ENCODE measurements around the gene ADCK1. TPM values are rescaled to one million over a fixed set of nuclear protein-coding genes. Genes with fewer than 3 reads are reported as not detected.

ADCK1 gene
- total and polyA plus RNA-seq, 2 donors (not counting 3 experiments of a cell fraction or from before 2014, with no cell fraction given): 4.2 to 6.9 TPM

DNA sequence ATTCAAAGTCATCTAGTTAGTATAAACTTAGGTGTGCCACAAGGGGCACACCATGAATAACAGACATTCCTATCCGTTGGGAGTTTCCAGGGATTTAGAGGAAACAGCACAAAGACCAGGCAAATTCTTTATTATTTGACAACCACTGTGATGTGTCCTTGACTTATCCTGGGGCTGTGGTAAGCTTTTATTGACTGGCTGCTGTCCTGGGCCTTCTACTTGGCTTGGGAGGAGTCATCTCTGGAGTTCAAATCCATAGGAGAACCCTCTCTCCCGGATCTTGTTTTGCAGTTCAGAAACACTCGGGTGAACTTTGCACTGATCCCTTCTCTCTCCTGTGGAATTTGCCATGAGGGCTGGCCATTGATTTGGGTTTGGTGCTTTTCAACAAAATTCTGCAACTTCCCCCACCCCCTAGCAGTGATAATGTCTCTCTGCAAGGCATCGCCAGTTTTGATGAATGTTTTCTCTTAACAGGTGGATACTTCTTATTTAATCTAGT lies 136.3 kb downstream of the ADCK1 start:
- H3K4me2 ChIP-seq (ENCODE audit: insufficient read depth, low read length): no peak overlapping the region
- no peaks in the 10 kb centered on the region for H3K4me1 ChIP-seq (ENCODE audit: control insufficient read depth, extremely low read depth, insufficient read depth, low read length)
- DNase-seq (ENCODE audit: low read depth, low spot score): no peak
- H3K27ac ChIP-seq (ENCODE audit: insufficient read depth, low read depth, low read length): no peak overlapping the region
- no peaks in the 10 kb centered on the region for H3K27me3 ChIP-seq (ENCODE audit: control insufficient read depth in 2 of 2, insufficient read depth in 2 of 2, low read length in 2 of 2)
- TF ChIP-seq POLR2AphosphoS5 (IDR thresholded peaks at IDR 0.05; ENCODE audit: insufficient read depth, low read depth, low read length) (no peak), EZH2 (IDR thresholded peaks at IDR 0.05; ENCODE audit: borderline replicate concordance, low read depth, low read length, severe bottlenecking) (no peak), POLR2A (IDR thresholded peaks at IDR 0.05; ENCODE audit: low read depth, low read length) (no peak), MYC (IDR thresholded peaks at IDR 0.05; ENCODE audit: low read depth, low read length) (no peak), JUN (IDR thresholded peaks at IDR 0.05; ENCODE audit: borderline replicate concordance, insufficient read depth, insufficient read length, low read depth) (no peak), FOS (IDR thresholded peaks at IDR 0.05; ENCODE audit: borderline replicate concordance, insufficient read depth, low read length) (no peak), GATA2 (IDR thresholded peaks at IDR 0.05; ENCODE audit: insufficient read depth, insufficient read length, low read depth, low read length) (no peak)
- TF ChIP-seq, protein P1, sequence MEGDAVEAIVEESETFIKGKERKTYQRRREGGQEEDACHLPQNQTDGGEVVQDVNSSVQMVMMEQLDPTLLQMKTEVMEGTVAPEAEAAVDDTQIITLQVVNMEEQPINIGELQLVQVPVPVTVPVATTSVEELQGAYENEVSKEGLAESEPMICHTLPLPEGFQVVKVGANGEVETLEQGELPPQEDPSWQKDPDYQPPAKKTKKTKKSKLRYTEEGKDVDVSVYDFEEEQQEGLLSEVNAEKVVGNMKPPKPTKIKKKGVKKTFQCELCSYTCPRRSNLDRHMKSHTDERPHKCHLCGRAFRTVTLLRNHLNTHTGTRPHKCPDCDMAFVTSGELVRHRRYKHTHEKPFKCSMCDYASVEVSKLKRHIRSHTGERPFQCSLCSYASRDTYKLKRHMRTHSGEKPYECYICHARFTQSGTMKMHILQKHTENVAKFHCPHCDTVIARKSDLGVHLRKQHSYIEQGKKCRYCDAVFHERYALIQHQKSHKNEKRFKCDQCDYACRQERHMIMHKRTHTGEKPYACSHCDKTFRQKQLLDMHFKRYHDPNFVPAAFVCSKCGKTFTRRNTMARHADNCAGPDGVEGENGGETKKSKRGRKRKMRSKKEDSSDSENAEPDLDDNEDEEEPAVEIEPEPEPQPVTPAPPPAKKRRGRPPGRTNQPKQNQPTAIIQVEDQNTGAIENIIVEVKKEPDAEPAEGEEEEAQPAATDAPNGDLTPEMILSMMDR (IDR thresholded peaks at IDR 0.05; ENCODE audit: extremely low read depth in 1 of 2, insufficient read depth in 1 of 2, low read depth in 1 of 2, low read length in 2 of 2): no peak
- TF ChIP-seq, protein P2, sequence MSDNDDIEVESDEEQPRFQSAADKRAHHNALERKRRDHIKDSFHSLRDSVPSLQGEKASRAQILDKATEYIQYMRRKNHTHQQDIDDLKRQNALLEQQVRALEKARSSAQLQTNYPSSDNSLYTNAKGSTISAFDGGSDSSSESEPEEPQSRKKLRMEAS (IDR thresholded peaks at IDR 0.05; ENCODE audit: insufficient read depth, insufficient read length): no peak
- no peak overlapping the region for H3K4me3 ChIP-seq (replicated peaks in 1 of 3; ENCODE audit: insufficient read depth in 1 of 3, low read depth in 1 of 3, low read length in 3 of 3)
- no peaks in the 10 kb centered on the region for H3K79me2 ChIP-seq (ENCODE audit: control insufficient read depth, insufficient read depth, low read length)
- H4K20me1 ChIP-seq (replicated peaks; ENCODE audit: control insufficient read depth, extremely low read depth, insufficient read depth, low read length): no peaks in the 10 kb centered on the region
- H3K9ac ChIP-seq (replicated peaks; ENCODE audit: extremely low read depth, insufficient read depth, low read length): no peak overlapping the region
- BruUV-seq (replicated peaks): no TSS peak
- H2AFZ ChIP-seq (ENCODE audit: low read depth, low read length): no peak overlapping the region
- H3K36me3 ChIP-seq (ENCODE audit: control insufficient read depth in 2 of 2, extremely low read depth in 1 of 2, insufficient read depth in 2 of 2, low read length in 2 of 2): no peaks in the 10 kb centered on the region
- dilution Hi-C loops (cut with MboI; ENCODE audit: extremely low pct_ligation_motif_present, low sequenced_read_pairs) (no loop called here), intact Hi-C loops (cut with micrococcal nuclease) (no loop called here)
- no peaks in the 10 kb centered on the region for H3K9me3 ChIP-seq (replicated peaks; ENCODE audit: control insufficient read depth, insufficient read depth, low read length)
- POLR2A ChIA-PET: no interaction called here
- FAIRE-seq: no peak
- CTCF ChIA-PET: no interaction called here
- no peaks in the 10 kb centered on the region for H3K9me1 ChIP-seq (replicated peaks; ENCODE audit: control insufficient read depth, extremely low read depth, insufficient read depth, low read length)
